Breast epithelium (tissue), 3 donors: ENCODE results near the gene CNGA2.

Source experiments
- CTCF ChIP-seq, 3 donors: fragments of 450-650 bp; IDR thresholded peaks; one replicate each; pipeline ENCODE4 v1.5.1; 2016 to 2017; ENCODE audit warnings: antibody characterized with exemption in 3 of 3, mild to moderate bottlenecking in 3 of 3, moderate library complexity in 3 of 3
- POLR2AphosphoS5 ChIP-seq, 3 donors: sonication (generic); formaldehyde crosslinking; IDR thresholded peaks; one replicate each; pipeline ENCODE4 v1.6.1; 2017; ENCODE audit warnings: antibody characterized with exemption in 3 of 3

GRCh38 chrX:151703487-151703886 lies 31.1 kb upstream of the CNGA2 start:
- TF ChIP-seq POLR2AphosphoS5 (IDR thresholded peaks at IDR 0.05) (no peak), CTCF (IDR thresholded peaks at IDR 0.05) (no peak)
